Activated CD8-positive, alpha-beta memory T cell treated with anti-CD3 and anti-CD28 coated beads, Interleukin-2, amount 50 U/mL, for 48 hours (primary cell): ENCODE measurements around the gene FRMPD1.

ENCODE experiments used
- DNase-seq: peaks from one replicate; pipeline ENCODE4 v3.0.0-alpha.2; 2020

Gene FRMPD1

DNA sequence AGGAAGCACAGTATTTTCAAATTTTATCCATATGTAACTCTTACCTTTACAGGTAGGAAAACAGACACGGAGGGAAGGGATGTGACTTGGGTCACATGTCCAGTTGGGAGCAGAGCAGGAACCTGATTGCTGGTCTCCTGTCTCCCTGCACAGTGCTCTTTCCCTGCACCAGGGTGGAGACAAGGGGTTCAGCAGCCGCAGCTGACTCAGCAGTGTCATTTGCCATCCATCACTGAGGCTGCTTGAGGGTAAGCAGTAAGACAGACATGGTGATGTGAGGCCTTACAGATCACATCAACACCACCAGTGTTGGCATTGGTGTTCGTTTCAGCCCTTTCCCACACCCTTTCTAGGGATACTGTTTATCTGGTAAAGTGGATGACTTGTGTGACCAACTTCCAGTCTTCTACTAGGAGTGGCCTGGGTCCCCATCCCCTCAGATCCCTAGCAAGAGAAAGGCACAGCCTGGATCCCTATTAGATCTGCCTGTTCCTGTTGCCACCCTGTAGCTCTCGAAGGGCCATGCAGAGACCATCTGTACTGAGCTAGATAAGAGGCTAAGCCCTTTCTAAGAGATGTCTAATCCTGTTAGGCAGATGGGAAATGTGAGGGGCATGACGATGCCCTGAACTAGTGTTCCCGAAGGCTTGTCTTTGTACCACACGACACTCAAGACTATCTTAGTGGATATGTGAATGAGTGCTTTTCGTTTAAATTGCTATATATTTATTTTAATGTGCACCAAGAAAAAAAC, 29.1 kb downstream of the FRMPD1 start:
- no peak for DNase-seq

DNA sequence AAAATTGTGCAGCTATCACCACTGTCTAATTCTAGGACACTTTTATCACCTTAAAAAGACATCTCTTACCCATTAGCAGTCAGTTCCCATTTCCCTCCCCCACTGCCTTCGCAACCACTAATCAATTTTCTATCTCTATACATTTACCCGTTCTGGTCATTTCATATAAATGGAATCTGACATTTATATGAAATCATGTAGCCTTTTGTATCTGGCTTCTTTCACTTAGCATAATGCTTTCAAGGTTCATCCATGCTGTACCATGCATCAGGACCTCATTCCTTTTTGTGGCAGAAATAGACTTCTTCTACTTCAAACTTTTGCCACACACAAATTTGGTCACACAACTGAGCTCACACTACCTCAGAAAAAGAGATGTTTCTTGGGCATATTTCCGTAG, 32.2 kb downstream of the FRMPD1 start:
- DNase-seq = no peak

DNA sequence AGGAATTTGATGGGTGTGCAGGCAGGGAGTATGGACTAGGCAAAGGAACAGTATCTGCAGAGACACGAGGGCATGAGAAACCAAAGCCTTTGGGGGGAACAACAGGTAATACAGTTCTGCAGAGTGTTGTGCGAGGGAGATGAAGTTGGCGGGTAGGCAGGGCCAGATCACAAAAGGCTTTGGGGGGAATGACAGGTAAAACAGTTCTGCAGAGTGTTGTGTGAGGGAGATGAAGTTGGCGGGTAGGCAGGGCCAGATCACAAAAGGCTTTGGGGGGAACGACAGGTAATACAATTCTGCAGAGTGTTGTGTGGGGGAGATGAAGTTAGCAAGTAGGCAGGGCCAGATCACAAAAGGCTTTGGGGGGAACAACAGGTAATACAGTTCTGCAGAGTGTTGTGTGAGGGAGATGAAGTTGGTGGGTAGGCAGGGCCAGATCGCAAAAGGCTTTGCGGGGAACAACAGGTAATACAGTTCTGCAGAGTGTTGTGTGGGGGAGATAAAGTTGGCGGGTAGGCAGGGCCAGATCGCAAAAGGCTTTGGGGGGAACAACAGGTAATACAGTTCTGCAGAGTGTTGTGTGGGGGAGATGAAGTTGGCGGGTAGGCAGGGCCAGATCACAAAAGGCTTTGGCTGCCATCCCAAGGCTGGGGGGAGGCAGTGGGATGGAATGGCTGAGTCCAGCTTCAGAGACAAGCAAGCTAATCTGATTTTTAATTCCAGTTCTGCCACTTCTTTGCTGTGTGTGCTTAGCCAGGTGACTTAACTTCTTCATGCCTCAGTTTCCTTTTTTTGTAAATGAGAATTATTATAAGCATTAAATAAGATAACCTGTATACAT, 33.0 kb downstream of the FRMPD1 start:
- DNase-seq = no peak

DNA sequence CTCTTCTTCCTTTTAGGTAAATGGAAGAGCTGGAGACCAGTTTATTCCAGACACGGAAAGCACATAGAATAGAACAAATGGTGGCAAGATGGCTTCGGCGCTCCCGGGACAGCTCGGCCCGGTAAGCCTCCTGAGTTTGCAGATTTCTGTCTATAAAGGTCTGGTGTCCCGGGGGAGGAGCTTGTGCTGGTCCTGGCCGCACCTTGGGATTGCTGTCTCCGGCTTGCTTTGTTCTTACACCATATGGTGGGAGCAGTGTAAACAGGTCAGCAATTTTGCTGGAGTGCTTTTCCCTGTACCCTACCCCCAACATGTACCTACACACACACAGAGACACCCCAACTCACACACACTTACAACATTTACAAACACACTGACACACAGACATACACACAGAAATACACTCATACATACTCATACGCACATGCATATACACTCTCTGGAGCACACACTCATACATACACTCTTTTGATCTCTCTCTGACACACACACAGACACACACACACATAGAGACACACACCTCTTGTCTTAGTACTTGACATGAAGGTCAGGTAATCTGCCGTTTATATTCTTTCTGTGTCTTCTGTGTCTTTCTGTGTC, 42.0 kb downstream of the FRMPD1 start:
- no peak for DNase-seq

DNA sequence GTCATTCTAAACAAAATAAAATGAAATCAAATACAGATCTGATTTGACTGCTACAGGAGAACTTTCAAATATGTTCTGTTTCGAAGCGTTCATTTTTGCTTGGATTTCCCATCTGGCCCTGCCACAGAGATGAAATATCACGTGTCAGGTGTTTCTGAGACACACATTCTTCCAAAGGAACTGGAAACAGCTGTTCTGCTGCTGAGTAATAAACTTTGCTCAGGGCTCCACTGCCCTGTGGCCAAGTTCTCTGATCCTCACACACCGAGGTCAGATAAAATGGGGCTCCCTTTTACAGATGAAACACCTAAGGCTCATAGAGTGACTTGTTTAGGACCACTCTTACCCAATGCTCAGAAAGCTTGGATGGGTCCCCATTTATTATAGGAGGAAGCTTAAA, 42.5 kb downstream of the FRMPD1 start:
- DNase-seq = no peak

DNA sequence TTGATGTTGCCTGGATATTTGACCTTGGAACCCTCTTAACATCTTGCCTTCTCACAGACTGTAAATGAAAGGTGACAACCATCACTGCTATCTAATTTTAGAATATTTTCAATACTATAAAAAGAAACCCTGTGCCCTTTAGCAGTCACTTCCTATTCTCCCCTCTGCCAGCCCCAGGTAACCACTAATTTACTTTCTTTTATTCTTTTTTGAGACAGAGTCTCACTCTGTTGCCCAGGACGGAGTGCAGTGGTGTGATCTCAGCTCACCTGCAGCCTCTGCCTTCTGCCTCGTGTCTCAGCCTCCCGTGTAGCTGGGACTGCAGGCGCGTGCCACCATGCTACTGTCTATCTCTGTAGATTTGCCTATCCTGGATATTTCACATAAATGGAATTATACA, 43.6 kb downstream of the FRMPD1 start:
- no peak for DNase-seq

DNA sequence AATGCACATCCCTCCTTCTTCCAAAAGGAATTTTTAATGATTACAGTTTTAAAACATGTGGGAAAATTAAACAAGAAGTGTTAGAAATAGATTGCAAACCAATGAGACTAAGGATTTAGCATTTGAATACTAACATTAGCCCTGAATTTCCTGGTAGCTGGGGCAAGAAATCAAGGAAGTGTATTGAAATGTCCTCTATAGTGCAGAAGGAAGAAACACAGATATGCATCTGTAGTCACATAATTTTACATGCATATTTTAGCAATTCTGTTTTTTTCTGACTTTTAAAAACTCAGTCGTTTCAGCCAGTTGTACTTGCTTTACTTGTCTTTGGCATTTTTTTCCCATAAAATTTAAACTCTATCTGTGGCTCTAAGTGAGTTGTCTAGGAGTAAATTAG, 45.8 kb downstream of the FRMPD1 start:
- DNase-seq = no peak

DNA sequence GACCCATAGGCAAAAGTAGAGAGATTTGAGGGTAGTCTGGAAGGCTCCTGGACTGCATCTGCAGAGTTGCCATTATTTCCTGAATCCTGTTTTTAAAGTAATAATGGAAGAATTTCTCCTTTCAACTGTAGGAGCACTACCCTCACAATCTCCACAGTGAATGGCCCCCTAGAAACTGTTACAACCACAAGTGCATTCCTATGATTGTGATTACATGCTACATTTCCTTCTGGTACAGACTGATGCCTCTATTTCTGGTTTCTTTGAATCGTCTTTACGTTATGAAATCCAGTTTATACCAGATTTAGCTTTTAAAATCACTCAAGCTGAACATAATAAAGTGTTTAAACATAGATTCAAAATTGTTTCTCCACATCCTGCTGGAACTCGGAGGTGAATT, 49.4 kb downstream of the FRMPD1 start:
- no peak for DNase-seq

DNA sequence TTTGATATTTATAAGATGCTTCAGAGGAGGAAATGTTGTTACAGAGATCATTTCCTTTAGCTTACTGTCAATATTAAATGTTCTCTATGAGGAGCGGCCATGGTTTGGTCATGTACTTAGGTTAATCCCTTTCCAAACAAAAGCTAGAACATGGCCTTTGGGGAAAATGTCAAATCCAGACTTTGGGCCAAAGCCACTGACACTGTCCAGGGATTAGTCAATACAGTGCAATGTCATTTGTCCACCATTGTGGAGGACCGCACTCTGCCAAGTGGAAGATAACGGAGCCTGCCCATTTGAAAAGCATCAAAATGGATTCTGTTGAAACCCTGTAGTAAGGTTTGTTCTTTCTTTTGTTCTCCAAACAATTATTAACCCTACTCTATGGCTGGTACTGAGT, 50.1 kb downstream of the FRMPD1 start:
- DNase-seq = no peak

DNA sequence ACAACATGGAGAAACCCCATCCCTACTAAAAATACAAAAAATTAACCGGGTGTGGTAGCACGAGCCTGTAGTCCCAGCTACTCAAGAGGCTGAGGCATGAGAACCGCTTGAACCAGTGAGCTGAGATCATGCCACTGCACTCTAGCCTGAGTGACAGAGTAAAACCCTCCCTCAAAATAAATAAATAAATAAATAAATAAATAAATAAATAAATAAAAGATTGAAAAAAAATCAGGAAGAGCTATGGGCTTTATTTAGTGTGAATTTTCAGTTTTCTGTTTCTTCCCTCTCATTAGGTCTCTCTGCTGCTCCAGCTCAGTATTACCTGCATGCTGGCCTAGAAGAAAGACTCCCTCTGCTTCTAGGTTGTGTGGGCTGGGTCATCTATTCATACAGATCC, 55.0 kb downstream of the FRMPD1 start:
- no peak for DNase-seq

DNA sequence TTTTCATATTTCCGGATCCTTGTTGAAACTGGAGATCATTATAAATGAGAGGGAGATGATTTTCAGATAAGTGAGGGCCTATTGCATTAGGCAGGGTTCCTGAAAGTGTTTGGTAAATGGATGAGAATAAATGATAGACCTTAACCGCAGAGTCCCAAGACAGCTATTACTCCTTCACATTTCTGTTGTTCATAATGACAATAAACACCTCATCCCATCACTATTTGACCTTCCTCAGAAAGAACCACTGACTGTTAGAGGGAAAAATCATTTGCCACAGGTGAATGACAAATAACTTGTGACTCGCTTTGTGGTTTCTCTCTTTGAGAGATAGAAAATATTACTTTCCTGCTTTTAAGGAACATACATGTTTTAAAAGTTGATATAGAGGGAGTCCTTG, 55.5 kb downstream of the FRMPD1 start:
- no peak for DNase-seq

DNA sequence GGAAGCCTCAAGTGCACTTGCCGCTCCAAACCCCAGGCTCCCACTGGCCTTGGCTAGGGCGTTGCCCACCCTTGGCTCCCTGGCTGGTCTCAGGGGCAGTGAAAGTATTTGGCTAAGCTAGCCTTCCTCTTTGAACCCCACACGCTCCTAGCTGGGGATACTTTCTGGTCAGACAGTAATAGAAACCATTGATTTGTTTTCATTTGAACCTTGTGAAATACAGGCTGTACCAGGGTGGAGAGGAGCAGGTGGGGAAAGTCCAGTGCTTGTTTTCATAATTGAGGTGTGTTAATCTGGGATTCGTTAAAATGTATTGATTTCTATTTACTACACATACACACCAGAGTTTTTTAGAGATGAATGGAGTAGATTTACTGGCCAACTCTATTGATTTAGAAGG, 57.0 kb downstream of the FRMPD1 start:
- no peak for DNase-seq

DNA sequence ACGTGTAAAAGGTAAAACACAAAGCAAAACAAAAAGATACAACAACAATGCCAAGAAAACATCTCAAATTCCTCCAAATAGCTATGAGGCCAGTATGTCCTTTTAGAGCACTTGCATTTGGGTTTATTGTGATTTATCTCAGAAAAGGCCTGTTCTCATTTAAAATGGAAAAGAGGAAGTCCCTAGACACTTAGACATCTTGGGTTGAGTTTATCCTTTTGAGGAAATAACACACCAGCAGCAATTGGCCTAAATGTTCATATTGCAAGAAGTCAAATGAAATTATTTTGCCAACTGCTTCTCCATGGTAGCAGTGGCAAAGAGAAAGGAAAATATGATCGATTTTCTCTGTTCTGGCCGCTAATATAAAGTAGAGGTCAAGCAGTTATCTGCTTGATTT, 59.3 kb downstream of the FRMPD1 start:
- DNase-seq = no peak

DNA sequence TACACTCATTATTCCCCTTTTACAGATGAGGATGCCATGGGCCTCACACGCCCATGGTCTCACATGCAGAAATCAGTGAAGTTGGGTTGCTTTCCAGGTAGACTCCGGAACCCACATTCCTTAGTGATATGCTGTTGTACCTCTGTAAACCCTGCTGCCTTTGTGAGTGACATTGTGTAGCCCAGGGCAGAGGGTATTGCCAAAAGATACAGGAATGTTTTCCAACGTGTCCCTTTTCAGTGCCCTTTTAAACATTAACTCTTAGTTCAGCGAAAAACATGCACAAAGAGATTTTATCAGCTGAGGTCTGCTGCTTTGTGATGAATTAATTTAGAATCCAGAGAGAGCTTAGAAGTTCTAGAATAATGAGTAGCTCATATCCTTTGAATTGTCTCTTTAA, 64.5 kb downstream of the FRMPD1 start:
- DNase-seq = no peak

DNA sequence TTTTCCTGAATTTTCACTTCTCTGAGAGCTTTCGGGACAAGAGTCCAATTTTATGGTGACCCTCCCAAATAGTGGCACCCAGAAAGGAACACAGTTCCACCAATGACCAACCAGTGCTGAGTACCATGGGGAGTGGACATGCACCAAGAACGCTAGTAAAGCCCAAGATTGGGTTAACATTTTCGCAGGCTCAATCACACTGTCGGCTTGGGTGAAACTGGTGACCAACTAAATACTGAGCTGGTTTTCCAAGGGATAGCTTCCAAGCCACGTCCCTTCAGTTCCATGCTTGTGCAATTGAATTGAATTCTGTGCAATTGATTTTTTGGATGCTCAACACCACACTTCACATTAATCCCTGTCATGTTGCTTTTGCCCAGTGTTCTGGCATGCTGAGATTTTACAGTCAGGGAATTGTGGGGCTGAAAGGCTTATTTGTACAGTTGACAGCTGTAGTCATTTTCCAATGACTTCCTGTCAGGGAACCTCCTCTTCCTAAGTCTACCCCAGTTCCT, 65.3 kb downstream of the FRMPD1 start:
- no peak for DNase-seq

DNA sequence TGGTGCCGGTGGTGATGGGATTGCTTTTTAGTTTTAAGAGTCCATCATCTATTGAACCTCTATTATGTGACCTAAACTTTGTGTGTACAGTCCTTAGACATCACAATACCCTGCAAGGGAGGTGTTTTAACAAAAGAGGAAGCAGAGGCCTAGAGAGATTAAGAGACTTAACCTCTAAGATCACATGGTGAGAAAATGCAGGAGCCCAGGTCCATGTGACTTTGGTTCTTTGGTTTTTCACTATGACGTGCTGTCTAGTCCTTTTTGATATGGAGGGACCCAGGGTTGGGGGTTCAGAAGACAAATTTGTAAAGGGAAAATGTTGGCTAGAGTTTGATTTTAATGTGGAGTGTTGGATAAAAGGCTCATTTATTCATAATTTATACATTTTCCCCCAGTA, 68.8 kb downstream of the FRMPD1 start:
- no peak for DNase-seq

DNA sequence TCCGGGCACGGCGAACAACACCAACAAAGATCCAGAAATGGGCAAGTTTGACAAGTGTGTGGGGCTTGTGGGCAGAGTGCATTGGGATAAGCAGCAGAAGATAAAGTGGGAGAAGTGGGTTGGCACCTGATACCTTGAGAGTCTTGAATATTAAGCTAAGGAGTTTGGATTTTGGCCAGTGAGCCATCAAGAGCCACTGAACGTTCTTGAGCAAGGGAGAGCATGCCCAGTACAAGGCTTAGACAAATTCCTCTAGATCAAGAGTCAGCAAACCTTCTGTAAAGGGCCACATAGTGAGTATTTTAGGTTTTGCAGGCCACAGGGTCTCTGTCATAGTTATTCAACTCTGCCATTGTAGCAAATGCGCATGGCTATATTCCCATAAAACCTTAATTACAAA, 76.3 kb downstream of the FRMPD1 start:
- DNase-seq = no peak

DNA sequence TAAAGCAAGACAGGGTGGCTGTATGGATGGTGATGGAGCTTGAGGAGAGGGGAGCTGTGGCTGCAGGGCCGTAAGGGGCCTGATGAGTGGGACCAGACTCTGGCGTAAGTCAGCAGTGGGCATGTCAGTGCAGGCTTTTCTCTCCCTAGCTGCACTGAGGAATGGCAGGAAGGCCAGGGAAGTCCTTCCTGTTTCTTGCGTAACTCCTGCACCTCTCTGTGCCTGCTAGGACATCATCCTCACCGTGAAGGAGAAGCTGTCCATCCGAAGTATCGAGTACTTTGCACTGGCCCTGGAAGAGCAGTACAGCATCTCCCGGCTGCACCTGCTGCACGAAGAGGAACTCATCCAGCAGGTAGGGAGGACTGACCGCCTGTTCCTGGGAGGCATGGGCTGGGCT, 78.7 kb downstream of the FRMPD1 start:
- no peak for DNase-seq

DNA sequence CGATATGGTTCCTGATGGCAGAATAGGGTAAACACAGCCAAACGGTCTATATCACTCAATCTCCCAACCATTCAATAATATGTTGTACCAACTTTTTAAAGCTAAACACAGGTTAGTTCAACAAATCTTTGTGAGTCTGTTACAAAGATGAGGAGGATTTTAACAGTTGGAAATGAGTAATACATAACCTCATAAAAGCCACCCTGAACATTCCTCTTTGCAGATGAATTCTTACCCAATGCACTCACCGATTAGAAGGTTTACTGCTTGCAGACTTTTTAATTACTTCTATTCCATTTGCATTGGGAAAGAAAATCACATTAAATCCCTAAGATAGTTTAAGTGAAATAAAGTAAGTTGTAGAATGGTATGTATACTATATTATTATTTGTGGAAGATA, 79.5 kb downstream of the FRMPD1 start:
- no peak for DNase-seq

DNA sequence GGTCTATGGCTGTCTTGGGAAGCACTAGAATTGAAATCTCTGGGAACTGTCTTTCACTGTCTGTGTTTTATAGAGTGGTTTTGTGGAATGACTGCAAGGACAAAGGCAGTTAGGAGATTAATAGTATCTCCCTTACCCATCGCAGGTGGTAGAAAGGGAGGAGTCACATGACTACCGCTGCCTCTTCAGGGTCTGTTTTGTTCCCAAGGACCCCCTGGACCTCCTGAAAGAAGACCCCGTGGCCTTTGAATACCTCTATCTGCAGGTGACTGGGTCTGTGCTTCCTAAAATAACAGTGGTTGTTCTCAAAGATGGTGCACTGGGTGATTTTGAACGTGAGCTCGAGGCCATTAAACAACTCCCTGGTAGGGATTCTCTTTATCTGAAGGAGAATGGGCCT, 80.1 kb downstream of the FRMPD1 start:
- DNase-seq = no peak

DNA sequence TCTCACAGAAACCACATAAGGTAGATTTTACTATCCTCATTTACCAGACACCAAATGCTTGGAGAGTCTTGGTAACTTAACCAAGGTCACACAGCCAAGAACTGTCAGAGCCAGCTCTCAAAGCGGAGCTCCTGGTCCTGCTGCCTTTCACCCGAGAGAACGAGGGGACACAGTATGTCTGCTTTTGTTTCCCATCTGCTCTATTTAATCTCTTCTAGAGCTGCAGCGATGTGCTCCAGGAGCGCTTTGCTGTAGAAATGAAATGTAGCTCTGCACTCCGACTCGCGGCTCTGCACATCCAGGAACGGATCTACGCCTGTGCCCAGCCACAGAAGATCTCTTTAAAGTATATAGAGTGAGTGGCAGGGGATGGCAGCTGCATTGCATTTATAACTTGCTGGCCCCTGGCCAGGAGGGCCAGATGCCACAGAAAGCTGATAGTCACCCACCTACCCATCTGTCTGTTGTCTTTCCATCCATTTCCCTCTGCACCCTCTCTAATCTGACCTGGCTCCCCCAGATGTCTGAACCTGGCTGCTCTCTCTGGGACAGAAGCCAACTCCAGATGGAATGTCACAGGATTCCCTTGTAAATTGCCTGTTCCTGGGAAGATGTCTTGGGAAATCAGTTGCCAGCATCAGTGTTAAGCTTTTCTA, 81.5 kb downstream of the FRMPD1 start:
- DNase-seq = no peak

DNA sequence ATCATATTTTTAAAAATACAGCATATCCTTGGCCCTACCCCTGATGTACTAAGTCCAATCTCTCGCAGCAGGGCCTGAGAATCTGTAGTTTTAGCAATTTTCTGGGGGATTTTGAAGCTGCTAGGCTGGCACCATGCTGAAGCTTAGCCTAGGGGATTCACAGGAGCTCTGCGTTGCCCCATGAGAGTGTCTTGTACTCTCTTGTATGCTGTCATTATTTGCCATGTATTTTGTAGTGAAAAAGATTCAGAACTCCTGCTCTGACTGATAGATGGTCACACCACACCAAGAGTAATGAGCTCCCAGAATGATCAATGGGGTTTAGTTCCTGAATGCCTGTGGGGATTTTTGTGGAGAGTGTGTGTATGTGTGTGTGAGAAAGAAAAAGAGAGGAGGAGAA, 82.2 kb downstream of the FRMPD1 start:
- no peak for DNase-seq

DNA sequence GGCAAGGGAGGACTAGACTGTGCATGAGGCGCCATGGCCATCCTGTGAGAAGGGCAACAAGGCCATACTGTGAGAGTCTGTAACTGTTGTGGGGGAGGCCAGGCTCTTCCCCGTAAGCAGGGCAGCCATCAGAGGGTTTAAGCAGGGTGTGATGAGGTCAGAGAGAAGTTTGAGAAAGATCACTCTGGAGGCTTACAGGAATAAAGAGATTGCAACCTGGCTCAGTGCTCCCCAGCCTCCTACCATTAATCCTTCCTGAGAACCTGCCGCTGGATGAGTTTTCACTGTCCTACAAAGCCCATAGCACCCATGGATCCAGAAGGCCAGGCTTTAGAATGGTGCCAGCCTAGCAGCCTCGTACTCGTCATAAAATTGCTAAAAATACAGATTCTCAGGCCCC, 88.5 kb downstream of the FRMPD1 start:
- DNase-seq = no peak
